Peyer's patch (tissue), 4 donors: ENCODE results near the gene UGT1A10. TPM values are rescaled to one million over a fixed set of nuclear protein-coding genes. Genes with fewer than 3 reads are reported as not detected.

Experiments used
- DNase-seq, 3 donors: peaks; one replicate each; pipeline ENCODE4 v3.0.0-alpha.2; 2017 to 2019
- H3K27ac ChIP-seq, 4 donors: fragments of 200-600 bp; sonication (generic); one replicate each; pipeline ENCODE4 v1.5.1; 2016 to 2019
- H3K27me3 ChIP-seq, 2 donors: fragments of 200-600 bp; sonication (generic); one replicate each; pipeline ENCODE4 v1.5.1; 2019
- H3K36me3 ChIP-seq, 3 donors: fragments of 200-600 bp; sonication (generic); one replicate each; pipeline ENCODE4 v1.5.1; 2016 to 2019
- H3K4me1 ChIP-seq, 4 donors: fragments of 200-600 bp; sonication (generic); one replicate each; pipeline ENCODE4 v1.5.1; 2016 to 2019
- H3K4me3 ChIP-seq, 4 donors: fragments of 200-600 bp; sonication (generic); 1 replicate in 3 of 4; 2 replicates in 1 of 4; pipeline ENCODE4 v1.5.1; 2016 to 2019; ENCODE audit warnings: mild to moderate bottlenecking in 1 of 4
- H3K9me3 ChIP-seq, 4 donors: fragments of 200-600 bp; sonication (generic); one replicate each; pipeline ENCODE4 v1.5.1; 2016 to 2019; ENCODE audit warnings: mild to moderate bottlenecking in 1 of 4
- POLR2A ChIP-seq, 2 donors: fragments of 450-650 bp; IDR thresholded peaks; one replicate each; pipeline ENCODE4 v1.5.1; 2017; ENCODE audit warnings: antibody characterized with exemption in 2 of 2, mild to moderate bottlenecking in 2 of 2, moderate library complexity in 2 of 2
- total RNA-seq, 4 donors: library from RNA; depleted of rRNA; stranded (reverse); fragments of >200 nt; gene quantifications; one replicate each; pipeline ENCODE4 v1.1.0, GENCODE V29; 2016
- TF ChIP-seq, protein P1 (sequence below), 6 experiments: fragments of 450-650 bp in 4 of 6; fragments of 200-600 bp in 2 of 6; sonication (generic) in 1 of 6; IDR thresholded peaks; one replicate each; pipeline ENCODE4 v1.5.1; 2017 to 2019; ENCODE audit warnings: antibody characterized with exemption in 6 of 6, mild to moderate bottlenecking in 3 of 6, moderate library complexity in 1 of 6

UGT1A10 gene
- total RNA-seq, 4 donors from 2014 or later = 19.0 to 168 (median 71.8) TPM

DNA sequence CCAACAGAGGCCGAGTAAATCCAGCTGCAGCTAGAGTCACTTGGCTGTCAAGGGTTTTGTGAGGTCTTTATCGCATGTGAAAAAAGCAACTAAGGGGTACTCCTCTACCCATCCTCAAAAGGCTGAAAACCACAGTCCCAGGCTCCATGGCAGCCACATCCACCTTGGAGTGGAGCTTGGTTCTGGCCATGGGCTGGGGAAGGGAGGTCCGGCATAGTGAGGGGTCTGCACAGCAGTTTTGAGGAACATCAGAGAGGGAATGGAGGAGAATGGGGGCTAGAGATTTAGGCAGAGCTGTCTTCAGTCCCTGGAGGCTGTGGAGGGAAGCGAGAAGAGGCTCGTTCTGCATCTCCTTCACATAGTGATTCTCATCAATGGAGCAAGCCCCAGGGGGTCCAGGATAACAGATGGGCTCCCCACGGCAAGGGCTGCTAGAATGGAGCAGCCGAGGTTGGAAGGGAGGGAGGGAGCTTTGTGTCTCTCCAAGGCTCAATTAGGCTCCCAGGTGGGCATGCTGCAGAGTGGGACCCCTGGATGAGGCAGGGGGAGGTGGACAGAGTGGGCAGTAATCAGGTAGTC, 162.9 kb downstream of the UGT1A10 start:
- no peak overlapping the region for H3K4me3 ChIP-seq
- no peak for TF ChIP-seq POLR2A (IDR thresholded peaks at IDR 0.05)
- TF ChIP-seq, protein P1, sequence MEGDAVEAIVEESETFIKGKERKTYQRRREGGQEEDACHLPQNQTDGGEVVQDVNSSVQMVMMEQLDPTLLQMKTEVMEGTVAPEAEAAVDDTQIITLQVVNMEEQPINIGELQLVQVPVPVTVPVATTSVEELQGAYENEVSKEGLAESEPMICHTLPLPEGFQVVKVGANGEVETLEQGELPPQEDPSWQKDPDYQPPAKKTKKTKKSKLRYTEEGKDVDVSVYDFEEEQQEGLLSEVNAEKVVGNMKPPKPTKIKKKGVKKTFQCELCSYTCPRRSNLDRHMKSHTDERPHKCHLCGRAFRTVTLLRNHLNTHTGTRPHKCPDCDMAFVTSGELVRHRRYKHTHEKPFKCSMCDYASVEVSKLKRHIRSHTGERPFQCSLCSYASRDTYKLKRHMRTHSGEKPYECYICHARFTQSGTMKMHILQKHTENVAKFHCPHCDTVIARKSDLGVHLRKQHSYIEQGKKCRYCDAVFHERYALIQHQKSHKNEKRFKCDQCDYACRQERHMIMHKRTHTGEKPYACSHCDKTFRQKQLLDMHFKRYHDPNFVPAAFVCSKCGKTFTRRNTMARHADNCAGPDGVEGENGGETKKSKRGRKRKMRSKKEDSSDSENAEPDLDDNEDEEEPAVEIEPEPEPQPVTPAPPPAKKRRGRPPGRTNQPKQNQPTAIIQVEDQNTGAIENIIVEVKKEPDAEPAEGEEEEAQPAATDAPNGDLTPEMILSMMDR (IDR thresholded peaks at IDR 0.05) = no peak
- no peaks in the 10 kb centered on the region for H3K9me3 ChIP-seq
- no peaks in the 10 kb centered on the region for H3K27me3 ChIP-seq
- H3K36me3 ChIP-seq = no peaks in the 10 kb centered on the region
- peak in 1 of 3 donors; percentile 20 for DNase-seq
- H3K27ac ChIP-seq = no peak overlapping the region
- H3K4me1 ChIP-seq = no peaks in the 10 kb centered on the region

DNA sequence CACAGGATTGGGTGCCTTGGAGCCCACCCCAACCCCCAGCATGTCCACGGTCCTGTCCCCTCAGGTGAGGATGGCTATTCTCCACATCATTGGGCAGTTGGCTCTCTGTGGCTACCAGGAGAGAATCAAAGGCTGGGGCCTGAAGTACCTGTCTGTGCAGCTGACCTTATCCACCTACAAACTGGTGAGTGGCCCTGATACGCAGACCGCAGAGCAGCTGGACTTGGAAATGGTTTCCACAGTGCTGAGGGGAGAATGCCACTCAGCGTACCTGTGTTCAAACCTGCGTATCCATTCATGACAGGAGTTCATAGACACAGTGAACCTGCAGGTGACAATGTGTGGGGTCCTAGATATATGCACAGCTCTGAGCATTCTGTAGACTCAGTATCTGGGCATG, 163.5 kb downstream of the UGT1A10 start:
- no peaks in the 10 kb centered on the region for H3K36me3 ChIP-seq
- no peaks in the 10 kb centered on the region for H3K4me1 ChIP-seq
- DNase-seq = no peak
- no peak overlapping the region for H3K27ac ChIP-seq
- H3K4me3 ChIP-seq = no peak overlapping the region
- no peak for TF ChIP-seq POLR2A (IDR thresholded peaks at IDR 0.05)
- TF ChIP-seq, protein P1 (IDR thresholded peaks at IDR 0.05) = no peak
- H3K27me3 ChIP-seq = no peaks in the 10 kb centered on the region
- H3K9me3 ChIP-seq = no peaks in the 10 kb centered on the region

DNA sequence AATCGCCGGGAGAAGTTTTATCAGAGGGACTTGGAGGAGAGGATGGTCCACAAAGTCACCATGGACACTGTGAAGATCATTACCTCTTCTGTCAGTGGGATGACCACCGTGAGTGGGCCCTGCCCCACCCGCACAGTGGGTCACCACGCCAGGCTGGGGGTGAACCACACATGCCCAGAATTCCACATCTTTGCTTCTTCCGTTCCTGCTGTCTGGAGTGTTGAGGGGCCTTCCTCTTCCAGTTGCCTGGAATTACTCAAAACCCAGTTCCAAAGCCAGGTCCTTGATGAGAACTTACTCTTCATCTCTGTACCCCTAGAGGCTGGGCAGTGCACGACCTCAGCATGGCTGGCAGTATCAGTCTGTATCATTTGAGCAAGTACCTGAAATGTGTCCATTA, 164.0 kb downstream of the UGT1A10 start:
- H3K9me3 ChIP-seq = no peaks in the 10 kb centered on the region
- TF ChIP-seq, protein P1 (IDR thresholded peaks at IDR 0.05) = no peak
- TF ChIP-seq POLR2A (IDR thresholded peaks at IDR 0.05) = no peak
- no peak overlapping the region for H3K4me3 ChIP-seq
- DNase-seq = no peak
- no peaks in the 10 kb centered on the region for H3K27me3 ChIP-seq
- no peak overlapping the region for H3K27ac ChIP-seq
- no peaks in the 10 kb centered on the region for H3K4me1 ChIP-seq
- H3K36me3 ChIP-seq = no peaks in the 10 kb centered on the region

DNA sequence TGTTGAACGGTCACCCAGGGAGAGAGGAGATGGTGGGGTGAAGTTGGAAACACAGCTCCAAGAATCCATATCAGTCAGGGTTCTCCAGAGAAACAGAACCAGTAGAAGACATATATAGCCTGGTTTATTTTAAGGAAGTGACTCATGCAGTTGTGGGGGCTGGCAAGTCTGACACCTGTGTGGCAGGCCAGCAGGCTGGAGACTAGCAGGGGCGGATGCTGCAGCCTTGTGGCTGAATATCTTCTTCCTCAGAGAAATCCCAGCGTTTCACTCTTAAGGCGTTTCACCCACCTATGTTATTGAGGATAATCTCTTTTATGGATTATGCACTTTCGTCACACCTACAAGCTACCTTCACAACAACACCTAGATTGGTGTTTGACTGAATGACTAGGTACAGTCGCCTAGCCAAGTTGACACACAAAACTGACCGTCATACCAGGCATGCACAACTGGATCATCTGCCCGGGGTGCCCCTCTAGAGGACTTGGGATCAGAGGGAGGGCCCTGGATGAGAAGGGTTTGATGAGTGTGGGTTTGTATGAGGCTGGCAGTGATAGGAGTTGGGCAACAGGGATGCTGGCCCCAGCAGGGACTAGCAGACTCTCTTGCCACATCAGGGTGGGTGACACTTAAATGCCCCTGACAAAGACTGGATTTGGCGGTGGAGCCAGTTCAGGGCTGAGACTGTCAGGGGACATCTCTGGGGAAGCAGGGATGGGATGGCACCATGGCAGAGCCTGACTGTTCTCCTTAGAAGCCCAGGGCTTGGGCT, 165.3 kb downstream of the UGT1A10 start:
- Histone ChIP-seq H3K27me3 (no peaks in the 10 kb centered on the region), H3K4me3 (no peak overlapping the region), H3K27ac (no peak overlapping the region), H3K36me3 (no peaks in the 10 kb centered on the region), H3K9me3 (no peaks in the 10 kb centered on the region), H3K4me1 (no peaks in the 10 kb centered on the region)
- no peak for TF ChIP-seq POLR2A (IDR thresholded peaks at IDR 0.05)
- DNase-seq = peak in 1 of 3 donors; percentile 21

DNA sequence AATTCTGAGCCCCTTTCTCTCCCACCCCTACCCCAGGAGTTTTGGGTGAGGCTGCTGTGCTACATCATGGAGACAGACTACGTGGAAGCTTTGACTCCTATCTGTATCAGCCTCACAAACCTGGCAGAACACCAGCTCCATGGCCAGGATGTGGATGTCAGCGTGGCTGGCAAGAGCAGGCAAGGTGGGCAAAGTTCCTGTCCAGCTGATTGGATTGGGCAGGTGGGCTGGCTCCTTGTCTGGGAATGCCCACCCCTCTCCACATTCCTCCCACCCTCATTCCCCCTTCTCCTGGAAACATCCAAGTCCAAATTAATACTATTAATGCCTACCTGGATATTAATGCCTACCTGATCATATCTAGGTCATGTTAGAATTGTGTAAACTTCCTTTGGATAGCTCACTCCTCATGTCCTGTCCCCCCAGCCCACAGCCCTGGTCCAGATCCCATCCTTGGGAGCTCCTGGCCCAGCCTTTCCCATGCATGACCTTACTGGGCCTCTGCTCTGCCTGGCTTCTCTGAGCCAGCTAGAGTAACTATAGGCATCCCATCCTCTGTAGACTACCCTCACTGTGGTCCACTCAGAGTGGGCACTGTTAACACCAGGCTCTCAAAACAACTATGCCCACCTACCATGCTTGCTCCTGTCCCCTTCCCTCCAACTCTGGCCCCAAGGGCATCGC, 166.0 kb downstream of the UGT1A10 start:
- H3K36me3 ChIP-seq = no peaks in the 10 kb centered on the region
- peak in 1 of 3 donors; percentile 20 for DNase-seq
- H3K27ac ChIP-seq = no peak overlapping the region
- no peak overlapping the region for H3K4me3 ChIP-seq
- no peaks in the 10 kb centered on the region for H3K4me1 ChIP-seq
- H3K27me3 ChIP-seq = no peaks in the 10 kb centered on the region
- no peaks in the 10 kb centered on the region for H3K9me3 ChIP-seq
- TF ChIP-seq POLR2A (IDR thresholded peaks at IDR 0.05) = no peak
- TF ChIP-seq, protein P1 (IDR thresholded peaks at IDR 0.05) = no peak
